ENCODE measurements around the gene IGFBP7. TPM values are rescaled to one million over a fixed set of nuclear protein-coding genes. Genes with fewer than 3 reads are reported as not detected.

The IGFBP7 gene
- total RNA-seq, 2 experiments from 2014 or later, result not detected

GRCh38 chr4:57089549-57089948 lies 20.6 kb downstream of the IGFBP7 start:
- no peaks in the 10 kb centered on the region for H3K36me3 Mint-ChIP-seq (ENCODE audit: low read depth)
- CTCF ChIA-PET, result no interaction called here
- H3K27me3 Mint-ChIP-seq, result peaks cover 11% of the 10 kb centered on the region
- H3K9me3 Mint-ChIP-seq, result no peaks in the 10 kb centered on the region
- H3K4me1 Mint-ChIP-seq (ENCODE audit: low read depth), result no peaks in the 10 kb centered on the region
- no peak overlapping the region for H3K4me3 Mint-ChIP-seq
- POLR2A ChIA-PET, result no interaction called here
- intact Hi-C loops (cut with micrococcal nuclease), result no loop called here
- DNase-seq (no peak), ATAC-seq (no peak)
- no peak overlapping the region for H3K27ac Mint-ChIP-seq
- no peak for TF ChIP-seq CTCF (IDR thresholded peaks at IDR 0.05)

GRCh38 chr4:57086031-57086723 lies 24.0 kb downstream of the IGFBP7 start:
- DNase-seq, result no peak
- peaks cover 11% of the 10 kb centered on the region for H3K27me3 Mint-ChIP-seq
- TF ChIP-seq CTCF (IDR thresholded peaks at IDR 0.05), result no peak
- ATAC-seq, result no peak
- H3K4me1 Mint-ChIP-seq (ENCODE audit: low read depth), result no peaks in the 10 kb centered on the region
- H3K9me3 Mint-ChIP-seq, result no peaks in the 10 kb centered on the region
- POLR2A ChIA-PET, result no interaction called here
- CTCF ChIA-PET, result interaction anchor here (1.2 kb wide), 1 partner anchor 78 kb away, joined by 3 read pairs; no protein-coding TSS in a partner anchor
- intact Hi-C loops (cut with micrococcal nuclease), result no loop called here
- H3K36me3 Mint-ChIP-seq (ENCODE audit: low read depth), result no peaks in the 10 kb centered on the region
- no peak overlapping the region for H3K27ac Mint-ChIP-seq
- H3K4me3 Mint-ChIP-seq, result no peak overlapping the region

GRCh38 chr4:57085278-57085677 lies 24.9 kb downstream of the IGFBP7 start:
- no peak overlapping the region for H3K27ac Mint-ChIP-seq
- no peaks in the 10 kb centered on the region for H3K9me3 Mint-ChIP-seq
- H3K27me3 Mint-ChIP-seq, result peaks cover 11% of the 10 kb centered on the region
- no peak for TF ChIP-seq CTCF (IDR thresholded peaks at IDR 0.05)
- H3K36me3 Mint-ChIP-seq (ENCODE audit: low read depth), result no peaks in the 10 kb centered on the region
- CTCF ChIA-PET, result interaction anchor here (1.2 kb wide), 1 partner anchor 78 kb away, joined by 3 read pairs; no protein-coding TSS in a partner anchor
- DNase-seq (no peak), ATAC-seq (no peak)
- intact Hi-C loops (cut with micrococcal nuclease), result no loop called here
- H3K4me1 Mint-ChIP-seq (ENCODE audit: low read depth), result no peaks in the 10 kb centered on the region
- POLR2A ChIA-PET, result no interaction called here
- no peak overlapping the region for H3K4me3 Mint-ChIP-seq

GRCh38 chr4:57084360-57084759 lies 25.8 kb downstream of the IGFBP7 start:
- POLR2A ChIA-PET, result no interaction called here
- no peaks in the 10 kb centered on the region for H3K36me3 Mint-ChIP-seq (ENCODE audit: low read depth)
- no peaks in the 10 kb centered on the region for H3K4me1 Mint-ChIP-seq (ENCODE audit: low read depth)
- H3K27me3 Mint-ChIP-seq, result peaks cover 7% of the 10 kb centered on the region
- H3K9me3 Mint-ChIP-seq, result no peaks in the 10 kb centered on the region
- CTCF ChIA-PET, result no interaction called here
- DNase-seq (no peak), ATAC-seq (no peak)
- H3K27ac Mint-ChIP-seq, result no peak overlapping the region
- no peak for TF ChIP-seq CTCF (IDR thresholded peaks at IDR 0.05)
- intact Hi-C loops (cut with micrococcal nuclease), result no loop called here
- no peak overlapping the region for H3K4me3 Mint-ChIP-seq

- DNase-seq (no peak), ATAC-seq (no peak)
- no peak overlapping the region for H3K4me3 Mint-ChIP-seq
- H3K36me3 Mint-ChIP-seq (ENCODE audit: low read depth), result no peaks in the 10 kb centered on the region
- H3K27ac Mint-ChIP-seq, result no peak overlapping the region
- CTCF ChIA-PET, result no interaction called here
- H3K4me1 Mint-ChIP-seq (ENCODE audit: low read depth), result no peaks in the 10 kb centered on the region
- POLR2A ChIA-PET, result no interaction called here
- intact Hi-C loops (cut with micrococcal nuclease), result no loop called here
- no peaks in the 10 kb centered on the region for H3K9me3 Mint-ChIP-seq
- H3K27me3 Mint-ChIP-seq, result peaks cover 7% of the 10 kb centered on the region
- TF ChIP-seq CTCF (IDR thresholded peaks at IDR 0.05), result no peak
These were observed 27.1 kb downstream of the IGFBP7 start for GRCh38 chr4:57083090-57083489.

All from activated CD8-positive, alpha-beta T cell treated with anti-CD3 and anti-CD28 coated beads for 36 hours (primary cell).